ENCODE data around the gene BUB1B.
"Not testable (repeated sequence)": the region's sequence is repeated elsewhere in the genome, so short reads cannot be mapped to it uniquely, and the experiment has no call there.

BUB1B gene

GRCh38 chr15:40135846-40136450 lies 24.9 kb upstream of the BUB1B start:
- DNase-seq (ENCODE audit: low read depth): not testable (repeated sequence)

- no peak for DNase-seq (ENCODE audit: low read depth)
Measured at GRCh38 chr15:40136470-40137302, 24.2 kb upstream of the BUB1B start.

GRCh38 chr15:40137303-40138200 lies 23.3 kb upstream of the BUB1B start:
- no peak for DNase-seq (ENCODE audit: low read depth)

- not testable (repeated sequence) for DNase-seq (ENCODE audit: low read depth)
Measured at GRCh38 chr15:40138201-40138570, 22.7 kb upstream of the BUB1B start.

GRCh38 chr15:40142428-40142827 lies 18.4 kb upstream of the BUB1B start:
- no peak for DNase-seq (ENCODE audit: low read depth)

- no peak for DNase-seq (ENCODE audit: low read depth)
Measured at GRCh38 chr15:40146037-40146436, 14.8 kb upstream of the BUB1B start.

- DNase-seq (ENCODE audit: low read depth): no peak
Measured at GRCh38 chr15:40149339-40149738, 11.5 kb upstream of the BUB1B start.

- no peak for DNase-seq (ENCODE audit: low read depth)
Measured at GRCh38 chr15:40150163-40150925, 10.5 kb upstream of the BUB1B start.

- DNase-seq (ENCODE audit: low read depth): no peak
Measured at GRCh38 chr15:40151499-40151898, 9.4 kb upstream of the BUB1B start.

- no peak for DNase-seq (ENCODE audit: low read depth)
Measured at GRCh38 chr15:40151991-40152390, 8.9 kb upstream of the BUB1B start.

- DNase-seq (ENCODE audit: low read depth): not testable (repeated sequence)
Measured at GRCh38 chr15:40154821-40155220, 6.0 kb upstream of the BUB1B start.

- DNase-seq (ENCODE audit: low read depth): no peak
Measured at GRCh38 chr15:40155270-40155910, 5.5 kb upstream of the BUB1B start.

- no peak for DNase-seq (ENCODE audit: low read depth)
Measured at GRCh38 chr15:40157778-40158447, 3.0 kb upstream of the BUB1B start.

GRCh38 chr15:40160021-40160420 lies 848 bp upstream of the BUB1B start:
- no peak for DNase-seq (ENCODE audit: low read depth)

GRCh38 chr15:40161693-40162391 lies 973 bp downstream of the BUB1B start:
- DNase-seq (ENCODE audit: low read depth): no peak

- DNase-seq (ENCODE audit: low read depth): no peak
Measured at GRCh38 chr15:40162552-40162951, 1.7 kb downstream of the BUB1B start.

GRCh38 chr15:40163657-40164416 lies 3.0 kb downstream of the BUB1B start:
- DNase-seq (ENCODE audit: low read depth): no peak

- DNase-seq (ENCODE audit: low read depth): not testable (repeated sequence)
Measured at GRCh38 chr15:40167374-40167773, 6.5 kb downstream of the BUB1B start.

GRCh38 chr15:40175160-40175559 lies 14.3 kb downstream of the BUB1B start:
- DNase-seq (ENCODE audit: low read depth): no peak

Data from stimulated activated CD8-positive, alpha-beta memory T cell treated with anti-CD3 and anti-CD28 coated beads, Interleukin-15, amount 100 ng/mL, for 1 hour (primary cell).